ENCODE measurements around the gene SLC25A13. TPM values are rescaled to one million over a fixed set of nuclear protein-coding genes. Genes with fewer than 3 reads are reported as not detected.
"Not testable (repeated sequence)": the region's sequence is repeated elsewhere in the genome, so short reads cannot be mapped to it uniquely, and the experiment has no call there.

SLC25A13 gene
- total RNA-seq, 4 donors from 2014 or later, result 24.2 to 51.1 (median 24.7) TPM

- DNase-seq (ENCODE audit: low spot score), result no peak
- TF ChIP-seq CTCF (IDR thresholded peaks at IDR 0.05), result no peak
- no peak for ATAC-seq (ENCODE audit: low FRiP score)
Measured at GRCh38 chr7:96331775-96332174, 9.9 kb upstream of the SLC25A13 start.

- DNase-seq (ENCODE audit: low spot score), result no peak
- no peak for ATAC-seq (ENCODE audit: low FRiP score)
- TF ChIP-seq CTCF (IDR thresholded peaks at IDR 0.05), result no peak
Measured at GRCh38 chr7:96331233-96331632, 9.3 kb upstream of the SLC25A13 start.

GRCh38 chr7:96330193-96330592, 8.3 kb upstream of the SLC25A13 start:
- TF ChIP-seq CTCF (IDR thresholded peaks at IDR 0.05), result no peak
- no peak for ATAC-seq (ENCODE audit: low FRiP score)
- no peak for DNase-seq (ENCODE audit: low spot score)

GRCh38 chr7:96329241-96329640, 7.3 kb upstream of the SLC25A13 start:
- TF ChIP-seq CTCF (IDR thresholded peaks at IDR 0.05), result no peak
- DNase-seq (ENCODE audit: low spot score), result no peak
- ATAC-seq (ENCODE audit: low FRiP score), result no peak

GRCh38 chr7:96328016-96328415, 6.1 kb upstream of the SLC25A13 start:
- DNase-seq (ENCODE audit: low spot score) (no peak), ATAC-seq (ENCODE audit: low FRiP score) (no peak)
- no peak for TF ChIP-seq CTCF (IDR thresholded peaks at IDR 0.05)

- DNase-seq (ENCODE audit: low spot score) (no peak), ATAC-seq (ENCODE audit: low FRiP score) (no peak)
- TF ChIP-seq CTCF (IDR thresholded peaks at IDR 0.05), result no peak
Measured at GRCh38 chr7:96327429-96327828, 5.5 kb upstream of the SLC25A13 start.

GRCh38 chr7:96326752-96327151, 4.9 kb upstream of the SLC25A13 start:
- ATAC-seq (ENCODE audit: low FRiP score); DNase-seq (ENCODE audit: low spot score): not testable (repeated sequence)

Data from omental fat pad (tissue), 4 donors.